Measurements from ENCODE around the gene PRSS56. TPM values are rescaled to one million over a fixed set of nuclear protein-coding genes. Genes with fewer than 3 reads are reported as not detected.

PRSS56 gene
- total and polyA plus RNA-seq, 2 of the 8 experiments (the other 6 are each of a cell fraction or from before 2014, with no cell fraction given) = 0.03 TPM; not detected in 1

GRCh38 chr2:232513353-232513752, 6.8 kb upstream of the PRSS56 start:
- Histone ChIP-seq H4K20me1 (replicated peaks in 1 of 2; ENCODE audit: control insufficient read depth in 1 of 2, insufficient read depth in 2 of 2, low read length in 2 of 2) (no peaks in the 10 kb centered on the region), H2BK12ac (ENCODE audit: low read depth, low read length) (no peak overlapping the region), H2BK5ac (ENCODE audit: low read depth, low read length) (no peak overlapping the region), H3K27ac (ENCODE audit: low read depth, low read length) (no peak overlapping the region), H3K79me2 (ENCODE audit: control insufficient read depth in 1 of 2, insufficient read depth in 2 of 2, low read length in 2 of 2) (no peaks in the 10 kb centered on the region), H2BK15ac (ENCODE audit: low read length) (no peak overlapping the region), H2BK120ac (replicated peaks; ENCODE audit: low read depth, low read length) (no peak overlapping the region), H2AK5ac (ENCODE audit: low read depth, low read length) (no peak overlapping the region), H3K56ac (replicated peaks; ENCODE audit: insufficient read length, low read depth, low read length) (no peak overlapping the region), H3K4me2 (ENCODE audit: insufficient read depth in 1 of 2, low read depth in 2 of 2, low read length in 2 of 2) (no peak overlapping the region), H3K23me2 (ENCODE audit: low read depth, low read length) (peaks cover 2% of the 10 kb centered on the region; the same call in 1 of the 2 replicates), H4K91ac (replicated peaks; ENCODE audit: insufficient read length, low read length) (no peak overlapping the region), H3K9me3 (ENCODE audit: insufficient read depth in 2 of 2, low read depth in 1 of 2, low read length in 1 of 2) (no peaks in the 10 kb centered on the region), H3K18ac (ENCODE audit: extremely low read depth, low read length) (no peak overlapping the region), H3K4me1 (replicated peaks in 1 of 4; ENCODE audit: control insufficient read depth in 3 of 4, insufficient read depth in 4 of 4, low read length in 3 of 4) (peaks cover 0 to 7% (median 2%) of the 10 kb centered on the region in 4 experiments; a peak in 2 of 7 replicates), H3K27me3 (replicated peaks in 1 of 4; ENCODE audit: control insufficient read depth in 3 of 4, extremely low read depth in 1 of 4, insufficient read depth in 3 of 4, low read length in 3 of 4) (no peaks in the 10 kb centered on the region; a peak in 1 of 7 replicates), H4K8ac (ENCODE audit: extremely low read depth, insufficient read depth, low read length) (no peak overlapping the region), H3K36me3 (ENCODE audit: control insufficient read depth in 2 of 4, insufficient read depth in 4 of 4, low read length in 3 of 4) (no peaks in the 10 kb centered on the region), H3K4me3 (ENCODE audit: extremely low read depth in 1 of 4, insufficient read depth in 2 of 4, low read depth in 3 of 4, low read length in 4 of 4) (no peak overlapping the region), H3K23ac (ENCODE audit: insufficient read length) (no peak overlapping the region), H2BK20ac (ENCODE audit: low read length) (no peak overlapping the region), H3K4ac (replicated peaks; ENCODE audit: insufficient read length, low read depth, low read length) (no peak overlapping the region), H3K79me1 (ENCODE audit: low read depth, low read length) (no peaks in the 10 kb centered on the region), H2AFZ (ENCODE audit: low read length) (no peak overlapping the region), H4K5ac (ENCODE audit: insufficient read length, low read depth, low read length) (no peak overlapping the region), H3K9ac (replicated peaks in 1 of 4; ENCODE audit: extremely low read depth in 1 of 4, low read depth in 3 of 4, low read length in 3 of 4) (no peak overlapping the region), H3K14ac (ENCODE audit: insufficient read length) (no peak overlapping the region)
- TF ChIP-seq ASH2L (IDR thresholded peaks at IDR 0.05; ENCODE audit: low read length) (no peak), KDM1A (IDR thresholded peaks at IDR 0.05; ENCODE audit: borderline replicate concordance, low read length) (peak; percentile 87; the same call in 1 of the 2 replicates), CBX5 (IDR thresholded peaks at IDR 0.05; ENCODE audit: low read depth, low read length) (no peak), SAP30 (IDR thresholded peaks at IDR 0.05; ENCODE audit: insufficient read depth, insufficient replicate concordance, low read length) (no peak), SP2 (IDR thresholded peaks at IDR 0.05; ENCODE audit: low read length) (no peak)
- ChIA-PET POLR2A (ENCODE audit: partially characterized antibody) (interaction anchor here (0.9 kb wide), 1 partner anchor 94 kb away, joined by 3 read pairs; no protein-coding TSS in a partner anchor), CTCF (ENCODE audit: partially characterized antibody) (interaction anchor here (0.9 to 10.8 kb wide), 8 partner anchors 9 to 74 kb away, joined by 3 to 176 read pairs (median 6); partner anchors contain the start of genes CHRND and PRSS56)
- WGBS, 2 experiments (ENCODE audit: extremely low coverage in 1 of 2, insufficient coverage in 1 of 2, insufficient read length in 1 of 2, insufficient replicate concordance in 2 of 2, low coverage in 1 of 2, low lambda C conversion rate in 2 of 2, missing lambda C conversion rate in 1 of 2) = 87% methylated on average over 5 of the region's 5 CpGs; no CpG with 5 or more reads in 1 of the 2 experiments
- DNase-seq (ENCODE audit: low read depth in 1 of 2, low spot score in 2 of 2) (no peak), FAIRE-seq (no peak)

All from H1 (cell line).